Activated T-cell treated with anti-CD3 and anti-CD28 coated beads for 1 hour (primary cell): ENCODE measurements around the gene MAPK8IP1.

ENCODE experiments used
- DNase-seq: peaks from one replicate; pipeline ENCODE4 v3.0.0-alpha.2; 2020; ENCODE audit warnings: low read depth

The MAPK8IP1 gene

GRCh38 chr11:45860348-45860747, 25.1 kb upstream of the MAPK8IP1 start:
- DNase-seq, result no peak

- DNase-seq, result no peak
These were observed 24.5 kb upstream of the MAPK8IP1 start for GRCh38 chr11:45860764-45861510.

GRCh38 chr11:45864041-45864440, 21.4 kb upstream of the MAPK8IP1 start:
- no peak for DNase-seq

GRCh38 chr11:45869551-45869950, 15.9 kb upstream of the MAPK8IP1 start:
- DNase-seq, result no peak

GRCh38 chr11:45870706-45871105, 14.7 kb upstream of the MAPK8IP1 start:
- no peak for DNase-seq

- DNase-seq, result no peak
These were observed 13.8 kb upstream of the MAPK8IP1 start for GRCh38 chr11:45871638-45872037.

- DNase-seq, result no peak
These were observed 12.6 kb upstream of the MAPK8IP1 start for GRCh38 chr11:45872651-45873356.

- DNase-seq, result no peak
These were observed 9.1 kb upstream of the MAPK8IP1 start for GRCh38 chr11:45876401-45876800.

- no peak for DNase-seq
These were observed 8.2 kb upstream of the MAPK8IP1 start for GRCh38 chr11:45877221-45877620.

- DNase-seq, result no peak
These were observed 7.6 kb upstream of the MAPK8IP1 start for GRCh38 chr11:45877845-45878244.

GRCh38 chr11:45879803-45880686, 5.4 kb upstream of the MAPK8IP1 start:
- no peak for DNase-seq

- no peak for DNase-seq
These were observed 4.5 kb upstream of the MAPK8IP1 start for GRCh38 chr11:45880772-45881570.

GRCh38 chr11:45881708-45882368, 3.6 kb upstream of the MAPK8IP1 start:
- no peak for DNase-seq

- DNase-seq, result no peak
These were observed 760 bp upstream of the MAPK8IP1 start for GRCh38 chr11:45884596-45885185.

GRCh38 chr11:45885921-45886721, 670 bp downstream of the MAPK8IP1 start:
- no peak for DNase-seq

GRCh38 chr11:45886816-45887520, 1.5 kb downstream of the MAPK8IP1 start:
- DNase-seq, result no peak

- DNase-seq, result no peak
These were observed 2.1 kb downstream of the MAPK8IP1 start for GRCh38 chr11:45887587-45887986.

- DNase-seq, result no peak
These were observed 4.1 kb downstream of the MAPK8IP1 start for GRCh38 chr11:45889555-45889954.

- no peak for DNase-seq
These were observed 4.5 kb downstream of the MAPK8IP1 start for GRCh38 chr11:45889966-45890365.
